ENCODE measurements around the gene SH3D21.

SH3D21 gene

DNA sequence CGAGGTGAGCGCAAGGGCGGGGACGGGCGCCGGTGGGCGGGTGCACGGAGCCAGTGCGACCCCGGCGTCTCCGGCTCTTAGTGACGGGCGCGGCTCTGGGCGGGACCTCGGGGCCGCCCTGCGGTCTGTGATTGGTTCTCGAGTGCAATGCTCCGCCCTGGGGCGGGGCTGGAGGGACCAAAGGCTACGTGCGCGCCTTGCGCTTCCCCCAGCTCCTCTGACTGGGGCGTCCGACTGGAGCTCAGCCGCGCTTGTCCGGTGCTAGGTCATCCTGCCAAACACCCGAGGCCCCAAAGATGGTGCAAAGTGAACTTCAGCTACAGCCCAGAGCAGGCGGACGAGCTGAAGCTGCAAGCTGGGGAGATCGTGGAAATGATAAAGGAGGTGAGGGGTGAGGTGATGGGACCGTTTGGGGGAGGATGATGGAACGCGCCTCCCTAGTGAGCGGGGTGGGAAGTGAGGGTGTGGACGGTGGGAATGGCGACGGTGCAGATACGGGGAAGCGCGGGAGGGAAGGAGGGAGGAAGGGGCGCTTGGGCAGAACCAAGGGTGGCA is 811 bp downstream of the SH3D21 start (continued):
- TF ChIP-seq ZNF394 (tag by site-specific recombination; IDR thresholded peaks at IDR 0.05; ENCODE audit: borderline replicate concordance) (no peak; the same call in 1 of the 2 replicates), ZFHX2 (tag by site-specific recombination; conservative IDR thresholded peaks at IDR 0.05) (peak; percentile 59; the same call in 1 of the 2 replicates), ZNF585B (tag by site-specific recombination; IDR thresholded peaks at IDR 0.05) (no peak), ZNF626 (tag by site-specific recombination; IDR thresholded peaks at IDR 0.05) (no peak), ZNF37A (tag by site-specific recombination; IDR thresholded peaks at IDR 0.05) (no peak), ZNF560 (tag by site-specific recombination; IDR thresholded peaks at IDR 0.05; ENCODE audit: borderline replicate concordance) (no peak), ZNF837 (tag by site-specific recombination; IDR thresholded peaks at IDR 0.05) (no peak), ZNF48 (tag by site-specific recombination; IDR thresholded peaks at IDR 0.05) (no peak), ZFP41 (tag by site-specific recombination; IDR thresholded peaks at IDR 0.05; ENCODE audit: borderline replicate concordance) (no peak), ZNF248 (tag by site-specific recombination; IDR thresholded peaks at IDR 0.05) (no peak), ZNF785 (tag by site-specific recombination; IDR thresholded peaks at IDR 0.05) (no peak), ZNF202 (tag by site-specific recombination; IDR thresholded peaks at IDR 0.05; ENCODE audit: borderline replicate concordance) (no peak), ZIC2 (tag by site-specific recombination; IDR thresholded peaks at IDR 0.05) (no peak; the same call in 1 of the 2 replicates), ZNF664 (tag by site-specific recombination; IDR thresholded peaks at IDR 0.05) (no peak; the same call in 1 of the 2 replicates), BCL11B (tag by site-specific recombination; IDR thresholded peaks at IDR 0.05; ENCODE audit: low read depth) (no peak), ZNF169 (tag by site-specific recombination; IDR thresholded peaks at IDR 0.05) (no peak), ZNF660 (tag by site-specific recombination; IDR thresholded peaks at IDR 0.05) (no peak), ZNF76 (tag by site-specific recombination; IDR thresholded peaks at IDR 0.05; ENCODE audit: borderline replicate concordance, low read depth) (0 out of 2 replicates have a peak, but pooled peaks have one; percentile 27), SCRT2 (tag by site-specific recombination; IDR thresholded peaks at IDR 0.05) (no peak), SETDB1 (IDR thresholded peaks at IDR 0.05; ENCODE audit: insufficient read length, low read length) (no peak), ZNF423 (tag by site-specific recombination; IDR thresholded peaks at IDR 0.05) (no peak), IKZF3 (tag by site-specific recombination; IDR thresholded peaks at IDR 0.05) (no peak), ZNF350 (tag by site-specific recombination; IDR thresholded peaks at IDR 0.05) (no peak), KLF8 (tag by site-specific recombination; IDR thresholded peaks at IDR 0.05) (peak; percentile 81), ZNF629 (tag by site-specific recombination; IDR thresholded peaks at IDR 0.05) (peak; percentile 50), HOXD13 (CRISPR knock-in tag; IDR thresholded peaks at IDR 0.05; ENCODE audit: borderline replicate concordance) (no peak), ZNF610 (tag by site-specific recombination; IDR thresholded peaks at IDR 0.05; ENCODE audit: borderline replicate concordance) (no peak), REPIN1 (tag by site-specific recombination; IDR thresholded peaks at IDR 0.05; ENCODE audit: low read depth) (no peak; the same call in 1 of the 2 replicates), HOXA7 (CRISPR knock-in tag; IDR thresholded peaks at IDR 0.05; ENCODE audit: borderline replicate concordance) (no peak), ZNF621 (tag by site-specific recombination; IDR thresholded peaks at IDR 0.05) (no peak)
- TF ChIP-seq, protein P1, sequence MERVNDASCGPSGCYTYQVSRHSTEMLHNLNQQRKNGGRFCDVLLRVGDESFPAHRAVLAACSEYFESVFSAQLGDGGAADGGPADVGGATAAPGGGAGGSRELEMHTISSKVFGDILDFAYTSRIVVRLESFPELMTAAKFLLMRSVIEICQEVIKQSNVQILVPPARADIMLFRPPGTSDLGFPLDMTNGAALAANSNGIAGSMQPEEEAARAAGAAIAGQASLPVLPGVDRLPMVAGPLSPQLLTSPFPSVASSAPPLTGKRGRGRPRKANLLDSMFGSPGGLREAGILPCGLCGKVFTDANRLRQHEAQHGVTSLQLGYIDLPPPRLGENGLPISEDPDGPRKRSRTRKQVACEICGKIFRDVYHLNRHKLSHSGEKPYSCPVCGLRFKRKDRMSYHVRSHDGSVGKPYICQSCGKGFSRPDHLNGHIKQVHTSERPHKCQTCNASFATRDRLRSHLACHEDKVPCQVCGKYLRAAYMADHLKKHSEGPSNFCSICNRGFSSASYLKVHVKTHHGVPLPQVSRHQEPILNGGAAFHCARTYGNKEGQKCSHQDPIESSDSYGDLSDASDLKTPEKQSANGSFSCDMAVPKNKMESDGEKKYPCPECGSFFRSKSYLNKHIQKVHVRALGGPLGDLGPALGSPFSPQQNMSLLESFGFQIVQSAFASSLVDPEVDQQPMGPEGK (tag by site-specific recombination; IDR thresholded peaks at IDR 0.05): peak; percentile 70
- TF ChIP-seq, protein P2, sequence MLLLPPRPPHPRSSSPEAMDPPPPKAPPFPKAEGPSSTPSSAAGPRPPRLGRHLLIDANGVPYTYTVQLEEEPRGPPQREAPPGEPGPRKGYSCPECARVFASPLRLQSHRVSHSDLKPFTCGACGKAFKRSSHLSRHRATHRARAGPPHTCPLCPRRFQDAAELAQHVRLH (tag by site-specific recombination; IDR thresholded peaks at IDR 0.05): no peak
- TF ChIP-seq, protein P3, sequence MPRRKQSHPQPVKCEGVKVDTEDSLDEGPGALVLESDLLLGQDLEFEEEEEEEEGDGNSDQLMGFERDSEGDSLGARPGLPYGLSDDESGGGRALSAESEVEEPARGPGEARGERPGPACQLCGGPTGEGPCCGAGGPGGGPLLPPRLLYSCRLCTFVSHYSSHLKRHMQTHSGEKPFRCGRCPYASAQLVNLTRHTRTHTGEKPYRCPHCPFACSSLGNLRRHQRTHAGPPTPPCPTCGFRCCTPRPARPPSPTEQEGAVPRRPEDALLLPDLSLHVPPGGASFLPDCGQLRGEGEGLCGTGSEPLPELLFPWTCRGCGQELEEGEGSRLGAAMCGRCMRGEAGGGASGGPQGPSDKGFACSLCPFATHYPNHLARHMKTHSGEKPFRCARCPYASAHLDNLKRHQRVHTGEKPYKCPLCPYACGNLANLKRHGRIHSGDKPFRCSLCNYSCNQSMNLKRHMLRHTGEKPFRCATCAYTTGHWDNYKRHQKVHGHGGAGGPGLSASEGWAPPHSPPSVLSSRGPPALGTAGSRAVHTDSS (tag by site-specific recombination; IDR thresholded peaks at IDR 0.05): no peak
- TF ChIP-seq, protein P4, sequence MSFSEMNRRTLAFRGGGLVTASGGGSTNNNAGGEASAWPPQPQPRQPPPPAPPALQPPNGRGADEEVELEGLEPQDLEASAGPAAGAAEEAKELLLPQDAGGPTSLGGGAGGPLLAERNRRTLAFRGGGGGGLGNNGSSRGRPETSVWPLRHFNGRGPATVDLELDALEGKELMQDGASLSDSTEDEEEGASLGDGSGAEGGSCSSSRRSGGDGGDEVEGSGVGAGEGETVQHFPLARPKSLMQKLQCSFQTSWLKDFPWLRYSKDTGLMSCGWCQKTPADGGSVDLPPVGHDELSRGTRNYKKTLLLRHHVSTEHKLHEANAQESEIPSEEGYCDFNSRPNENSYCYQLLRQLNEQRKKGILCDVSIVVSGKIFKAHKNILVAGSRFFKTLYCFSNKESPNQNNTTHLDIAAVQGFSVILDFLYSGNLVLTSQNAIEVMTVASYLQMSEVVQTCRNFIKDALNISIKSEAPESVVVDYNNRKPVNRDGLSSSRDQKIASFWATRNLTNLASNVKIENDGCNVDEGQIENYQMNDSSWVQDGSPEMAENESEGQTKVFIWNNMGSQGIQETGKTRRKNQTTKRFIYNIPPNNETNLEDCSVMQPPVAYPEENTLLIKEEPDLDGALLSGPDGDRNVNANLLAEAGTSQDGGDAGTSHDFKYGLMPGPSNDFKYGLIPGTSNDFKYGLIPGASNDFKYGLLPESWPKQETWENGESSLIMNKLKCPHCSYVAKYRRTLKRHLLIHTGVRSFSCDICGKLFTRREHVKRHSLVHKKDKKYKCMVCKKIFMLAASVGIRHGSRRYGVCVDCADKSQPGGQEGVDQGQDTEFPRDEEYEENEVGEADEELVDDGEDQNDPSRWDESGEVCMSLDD (tag by site-specific recombination; IDR thresholded peaks at IDR 0.05): peak; percentile 30; the same call in 1 of the 2 replicates
- TF ChIP-seq, protein P5, sequence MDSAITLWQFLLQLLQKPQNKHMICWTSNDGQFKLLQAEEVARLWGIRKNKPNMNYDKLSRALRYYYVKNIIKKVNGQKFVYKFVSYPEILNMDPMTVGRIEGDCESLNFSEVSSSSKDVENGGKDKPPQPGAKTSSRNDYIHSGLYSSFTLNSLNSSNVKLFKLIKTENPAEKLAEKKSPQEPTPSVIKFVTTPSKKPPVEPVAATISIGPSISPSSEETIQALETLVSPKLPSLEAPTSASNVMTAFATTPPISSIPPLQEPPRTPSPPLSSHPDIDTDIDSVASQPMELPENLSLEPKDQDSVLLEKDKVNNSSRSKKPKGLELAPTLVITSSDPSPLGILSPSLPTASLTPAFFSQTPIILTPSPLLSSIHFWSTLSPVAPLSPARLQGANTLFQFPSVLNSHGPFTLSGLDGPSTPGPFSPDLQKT (IDR thresholded peaks at IDR 0.05; ENCODE audit: borderline replicate concordance, low read depth, low read length): no peak

All from HEK293 (cell line).